ENCODE measurements around the gene TTC7B. TPM values are rescaled to one million over a fixed set of nuclear protein-coding genes. Genes with fewer than 3 reads are reported as not detected.
A peak's percentile ranks its signal among the peaks of the same experiment; 100 is the strongest.
"Not testable (repeated sequence)": the region's sequence is repeated elsewhere in the genome, so short reads cannot be mapped to it uniquely, and the experiment has no call there.

TTC7B gene
- total RNA-seq, 2 experiments from 2014 or later = 5.6 to 6.5 TPM

DNA sequence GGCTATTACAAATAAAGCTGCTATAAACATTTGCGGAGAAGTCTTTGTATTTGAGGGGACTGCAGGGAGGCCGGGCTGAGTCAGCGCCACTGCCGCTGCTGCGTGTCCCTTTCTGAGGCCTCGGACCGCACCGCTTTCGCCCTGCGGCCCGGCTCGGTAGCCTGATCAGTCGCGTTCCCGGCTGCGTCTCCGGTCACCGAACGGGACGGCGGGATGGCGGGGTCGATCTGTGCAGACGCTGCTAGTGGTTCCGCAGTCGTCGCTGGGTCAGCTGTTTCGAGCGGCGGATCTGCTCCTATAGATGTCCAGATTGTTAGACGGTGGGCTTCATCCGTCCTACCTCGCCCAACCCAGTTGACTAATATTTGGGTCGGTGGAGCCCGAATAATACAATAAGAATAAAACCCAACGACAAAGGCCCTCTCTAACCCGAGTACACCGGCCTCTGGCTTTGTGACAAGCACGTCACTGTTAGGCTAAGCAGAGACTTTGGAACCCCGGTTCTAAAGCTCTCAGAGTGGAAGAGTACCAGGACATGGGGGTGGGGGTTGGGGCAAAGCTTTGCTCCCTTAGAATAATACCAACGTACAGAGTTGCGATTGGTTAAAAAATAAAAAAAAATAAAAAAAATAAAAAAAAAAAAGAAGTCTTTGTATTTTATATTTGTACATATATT, 290.7 kb downstream of the TTC7B start:
- H3K9me3 Mint-ChIP-seq = peaks cover 17% of the 10 kb centered on the region
- H3K36me3 Mint-ChIP-seq (ENCODE audit: low read depth); H3K4me3 Mint-ChIP-seq; intact Hi-C loops (cut with micrococcal nuclease); DNase-seq; H3K4me1 Mint-ChIP-seq (ENCODE audit: low read depth); CTCF ChIA-PET; H3K27me3 Mint-ChIP-seq (ENCODE audit: low read depth); H3K27ac Mint-ChIP-seq: not testable (repeated sequence)

DNA sequence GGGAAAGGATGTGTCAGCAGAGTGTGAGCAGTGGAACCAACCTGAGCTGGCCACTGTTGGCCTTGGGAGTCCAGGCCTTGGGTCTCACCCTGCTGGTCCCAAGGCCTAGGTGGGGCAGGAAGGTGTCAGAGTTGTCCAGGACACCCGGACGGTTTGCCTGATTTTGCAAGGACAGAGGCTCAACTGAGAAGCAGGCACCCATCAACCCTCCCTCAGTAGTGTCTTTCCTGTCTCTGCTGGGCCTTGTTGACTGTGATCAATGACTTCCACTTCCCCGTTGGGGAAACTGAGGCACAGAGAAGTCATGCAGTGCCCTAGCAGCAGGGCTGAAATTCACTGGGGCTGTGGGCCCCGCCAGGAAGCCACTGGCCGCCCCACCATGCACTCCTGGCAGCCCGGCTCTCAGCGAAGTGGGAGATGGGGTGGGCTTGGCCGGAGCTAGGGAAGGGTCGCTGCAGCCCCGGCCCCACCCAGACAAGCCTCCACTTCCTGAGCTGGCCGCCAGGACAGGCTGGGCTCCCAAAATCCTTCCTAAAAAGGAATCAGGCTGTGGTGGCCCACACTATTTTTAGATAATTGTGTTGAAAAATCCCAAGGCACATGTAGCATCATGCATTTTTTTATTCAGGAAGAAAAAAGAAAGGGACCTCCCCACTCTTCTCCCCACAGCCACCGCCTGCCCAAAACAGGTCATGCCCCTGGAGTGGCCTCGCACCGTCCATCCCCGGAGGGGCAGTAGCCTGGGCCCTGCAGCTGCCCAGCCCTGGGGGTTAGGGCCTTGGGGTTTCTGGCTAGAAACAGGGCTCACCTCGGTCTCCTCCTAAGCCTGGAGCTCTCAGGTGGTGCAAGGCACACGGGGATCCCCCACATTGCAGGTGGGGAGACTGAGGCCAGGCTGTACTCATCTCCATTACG, 292.0 kb downstream of the TTC7B start:
- Mint-ChIP-seq H3K4me3 (no peak overlapping the region), H3K27ac (no peak overlapping the region)
- intact Hi-C loops (cut with micrococcal nuclease) = no loop called here

DNA sequence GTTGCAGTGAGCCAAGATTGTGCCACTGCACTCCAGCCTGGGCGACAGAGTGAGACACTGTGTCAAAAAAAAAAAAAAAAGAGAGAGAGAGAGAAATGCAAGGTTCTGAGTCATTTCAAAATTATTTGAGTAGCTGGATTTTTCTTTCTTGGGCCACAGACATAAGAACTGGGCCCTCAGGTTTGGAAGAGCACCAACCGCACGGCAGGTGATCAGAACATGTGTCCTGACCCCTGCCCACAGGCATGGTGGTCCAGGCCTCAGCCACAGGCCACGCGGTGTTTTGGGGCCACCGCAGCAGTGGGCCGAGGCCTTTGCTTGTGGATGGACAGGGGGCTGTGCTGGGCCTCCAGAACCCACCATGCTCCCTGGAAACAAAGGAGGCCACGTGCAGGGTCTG, 292.7 kb downstream of the TTC7B start:
- DNase-seq = no peak
- Mint-ChIP-seq H3K27me3 (ENCODE audit: low read depth) (peaks cover 4% of the 10 kb centered on the region), H3K4me3 (no peak overlapping the region), H3K27ac (no peak overlapping the region), H3K36me3 (ENCODE audit: low read depth) (peaks cover 2% of the 10 kb centered on the region), H3K9me3 (peaks cover 16% of the 10 kb centered on the region), H3K4me1 (ENCODE audit: low read depth) (no peaks in the 10 kb centered on the region)
- CTCF ChIA-PET = interaction anchor here (0.7 kb wide), 1 partner anchor 238 kb away, joined by 3 read pairs; no protein-coding TSS in a partner anchor
- intact Hi-C loops (cut with micrococcal nuclease) = no loop called here

More for the DNA sequence above, 292.0 kb downstream of the TTC7B start:
- Mint-ChIP-seq H3K4me1 (ENCODE audit: low read depth) (no peaks in the 10 kb centered on the region), H3K27me3 (ENCODE audit: low read depth) (peaks cover 4% of the 10 kb centered on the region), H3K9me3 (peaks cover 17% of the 10 kb centered on the region), H3K36me3 (ENCODE audit: low read depth) (peaks cover 2% of the 10 kb centered on the region)
- no peak for DNase-seq
- CTCF ChIA-PET = interaction anchor here (0.7 kb wide), 1 partner anchor 238 kb away, joined by 3 read pairs; no protein-coding TSS in a partner anchor

DNA sequence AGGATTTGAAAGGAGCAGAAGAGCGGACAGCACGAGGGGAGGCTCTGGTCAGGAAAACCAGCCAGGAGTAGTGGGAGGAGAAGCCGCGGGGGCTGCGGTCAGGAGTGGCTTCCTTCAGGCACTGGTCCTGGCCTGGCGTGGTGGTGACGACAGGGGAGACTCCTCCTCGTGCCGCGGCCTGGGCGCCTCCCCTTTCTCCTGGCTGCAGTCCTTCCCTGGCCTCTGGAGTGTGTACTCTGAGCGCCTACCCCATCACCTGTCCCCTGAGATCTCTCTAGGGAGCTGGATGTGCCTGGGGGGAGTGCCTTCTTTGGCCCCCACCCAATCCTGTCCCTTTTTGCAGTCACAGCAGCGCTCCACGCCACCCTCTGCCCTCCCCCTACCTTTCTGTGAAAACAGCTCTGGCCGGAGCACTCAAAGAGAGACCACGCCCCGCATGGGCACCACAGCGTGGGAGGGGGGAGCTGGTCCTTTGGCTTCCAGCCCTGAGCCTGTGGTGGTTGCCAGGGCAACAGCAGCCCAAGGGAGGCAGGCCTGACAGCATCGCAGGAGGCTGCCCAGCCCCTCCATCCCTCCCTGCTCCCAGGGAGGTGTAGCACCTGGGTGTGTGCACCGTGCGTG, 293.5 kb downstream of the TTC7B start:
- H3K4me1 Mint-ChIP-seq (ENCODE audit: low read depth) = no peaks in the 10 kb centered on the region
- no peak overlapping the region for H3K4me3 Mint-ChIP-seq
- intact Hi-C loops (cut with micrococcal nuclease) = no loop called here
- H3K27me3 Mint-ChIP-seq (ENCODE audit: low read depth) = peaks cover 4% of the 10 kb centered on the region
- H3K9me3 Mint-ChIP-seq = peaks cover 15% of the 10 kb centered on the region
- CTCF ChIA-PET = no interaction called here
- no peak for DNase-seq
- H3K36me3 Mint-ChIP-seq (ENCODE audit: low read depth) = peaks cover 2% of the 10 kb centered on the region
- H3K27ac Mint-ChIP-seq = no peak overlapping the region

DNA sequence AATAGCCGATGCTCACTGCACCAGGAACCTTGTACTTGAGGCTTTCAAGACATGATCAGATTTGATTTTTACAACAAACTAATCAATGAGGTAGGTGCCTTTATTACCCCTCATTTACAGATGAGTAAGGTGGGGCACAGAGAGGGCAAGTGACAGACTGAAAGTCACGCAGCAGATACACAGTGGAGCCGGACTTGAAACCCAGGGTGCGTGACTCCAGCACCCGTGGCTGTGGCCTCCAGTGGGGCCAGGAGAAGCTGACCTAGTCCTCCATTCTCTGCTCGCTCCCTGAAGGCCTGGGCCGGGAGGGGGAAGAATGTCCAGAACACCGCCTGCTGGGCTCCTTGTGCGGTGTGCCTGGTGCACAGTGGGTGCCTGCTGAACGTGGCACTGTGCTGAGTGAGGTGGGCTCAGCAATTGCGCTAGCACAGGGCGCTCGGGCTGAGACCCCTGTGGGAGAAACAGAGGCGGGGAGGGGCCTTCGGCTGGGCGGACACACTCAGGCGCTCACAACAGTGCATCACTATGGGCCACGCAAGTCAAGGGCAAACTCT, 294.2 kb downstream of the TTC7B start:
- H3K4me1 Mint-ChIP-seq (ENCODE audit: low read depth) = no peaks in the 10 kb centered on the region
- intact Hi-C loops (cut with micrococcal nuclease) = no loop called here
- H3K36me3 Mint-ChIP-seq (ENCODE audit: low read depth) = peaks cover 2% of the 10 kb centered on the region
- no peak overlapping the region for H3K4me3 Mint-ChIP-seq
- H3K27ac Mint-ChIP-seq = no peak overlapping the region
- peaks cover 12% of the 10 kb centered on the region for H3K9me3 Mint-ChIP-seq
- H3K27me3 Mint-ChIP-seq (ENCODE audit: low read depth) = peaks cover 4% of the 10 kb centered on the region
- CTCF ChIA-PET = interaction anchor here (0.6 kb wide), 1 partner anchor 129 kb away, joined by 3 read pairs; no protein-coding TSS in a partner anchor
- DNase-seq = no peak

DNA sequence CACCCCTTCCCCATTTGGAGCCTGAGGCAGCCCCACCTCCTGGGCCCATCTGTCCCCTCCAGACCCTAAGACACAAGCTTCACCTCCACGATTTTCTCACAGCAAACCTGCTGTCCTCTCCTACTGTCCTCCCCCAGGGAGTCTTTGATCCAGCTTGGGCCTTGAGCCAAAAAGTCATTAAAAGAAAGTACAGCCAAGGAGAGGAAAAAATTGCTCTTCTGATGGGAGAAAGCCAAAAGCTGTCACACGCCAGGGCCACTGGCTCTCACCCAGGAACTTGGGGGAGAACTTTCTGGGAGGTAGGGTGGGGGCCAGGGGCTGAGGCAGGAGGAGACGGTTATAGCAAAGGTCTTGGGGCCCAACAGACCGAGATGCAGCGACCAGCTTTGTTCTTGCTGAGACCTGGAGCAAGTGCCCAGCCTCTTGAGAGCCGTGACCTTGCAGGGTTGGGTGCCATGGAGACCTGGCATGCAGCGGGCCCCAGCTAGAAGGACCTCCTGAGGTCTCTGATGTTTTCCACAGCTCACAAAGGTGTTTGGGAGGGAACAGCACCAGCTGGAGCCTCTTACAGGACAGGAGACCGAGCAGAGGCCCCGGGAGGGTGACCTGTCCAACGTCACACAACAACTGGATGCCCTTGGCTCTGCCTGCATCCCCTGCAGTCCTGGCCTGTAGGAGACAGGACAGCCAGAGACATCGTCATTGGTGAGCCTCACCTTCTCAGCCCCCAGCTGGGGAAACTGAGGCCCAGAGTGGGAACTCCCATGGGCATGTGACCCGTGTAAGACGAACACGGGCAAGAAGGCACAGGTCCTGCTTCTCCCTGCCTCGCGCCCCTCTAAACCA, 294.9 kb downstream of the TTC7B start:
- intact Hi-C loops (cut with micrococcal nuclease) = no loop called here
- Mint-ChIP-seq H3K4me1 (ENCODE audit: low read depth) (no peaks in the 10 kb centered on the region), H3K36me3 (ENCODE audit: low read depth) (peaks cover 1% of the 10 kb centered on the region), H3K4me3 (no peak overlapping the region), H3K27ac (no peak overlapping the region), H3K9me3 (peaks cover 5% of the 10 kb centered on the region), H3K27me3 (ENCODE audit: low read depth) (peaks cover 4% of the 10 kb centered on the region)
- CTCF ChIA-PET = interaction anchor here (0.6 to 1.1 kb wide), 4 partner anchors 121 to 220 kb away, joined by 3 to 5 read pairs (median 4); no protein-coding TSS in a partner anchor
- DNase-seq = no peak

DNA sequence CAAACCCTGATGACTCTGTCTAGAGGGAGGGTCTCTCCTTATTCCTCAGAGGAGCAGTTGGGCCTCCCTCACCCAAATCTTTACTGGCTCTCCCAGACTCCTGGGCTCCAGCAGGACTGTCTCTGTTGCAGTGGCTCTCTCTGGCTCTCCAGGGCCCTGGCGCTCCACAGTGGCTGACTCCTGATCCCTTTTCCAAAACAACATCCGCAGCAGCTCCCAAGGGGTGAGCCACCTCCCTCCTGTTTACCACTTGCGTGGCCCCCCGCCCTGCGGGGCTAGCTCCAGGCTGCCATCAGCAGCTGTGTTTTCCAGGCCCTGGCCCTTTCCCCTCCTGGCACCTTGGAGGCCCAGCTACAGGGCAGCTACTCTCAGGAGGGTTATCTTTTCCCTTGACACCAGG, 295.9 kb downstream of the TTC7B start:
- H3K36me3 Mint-ChIP-seq (ENCODE audit: low read depth) = no peaks in the 10 kb centered on the region
- H3K27ac Mint-ChIP-seq = no peak overlapping the region
- H3K27me3 Mint-ChIP-seq (ENCODE audit: low read depth) = peaks cover 4% of the 10 kb centered on the region
- CTCF ChIA-PET = interaction anchor here (1.1 kb wide), 1 partner anchor 122 kb away, joined by 3 read pairs; no protein-coding TSS in a partner anchor
- no peaks in the 10 kb centered on the region for H3K4me1 Mint-ChIP-seq (ENCODE audit: low read depth)
- DNase-seq = no peak
- no peaks in the 10 kb centered on the region for H3K9me3 Mint-ChIP-seq
- no peak overlapping the region for H3K4me3 Mint-ChIP-seq
- intact Hi-C loops (cut with micrococcal nuclease) = no loop called here

DNA sequence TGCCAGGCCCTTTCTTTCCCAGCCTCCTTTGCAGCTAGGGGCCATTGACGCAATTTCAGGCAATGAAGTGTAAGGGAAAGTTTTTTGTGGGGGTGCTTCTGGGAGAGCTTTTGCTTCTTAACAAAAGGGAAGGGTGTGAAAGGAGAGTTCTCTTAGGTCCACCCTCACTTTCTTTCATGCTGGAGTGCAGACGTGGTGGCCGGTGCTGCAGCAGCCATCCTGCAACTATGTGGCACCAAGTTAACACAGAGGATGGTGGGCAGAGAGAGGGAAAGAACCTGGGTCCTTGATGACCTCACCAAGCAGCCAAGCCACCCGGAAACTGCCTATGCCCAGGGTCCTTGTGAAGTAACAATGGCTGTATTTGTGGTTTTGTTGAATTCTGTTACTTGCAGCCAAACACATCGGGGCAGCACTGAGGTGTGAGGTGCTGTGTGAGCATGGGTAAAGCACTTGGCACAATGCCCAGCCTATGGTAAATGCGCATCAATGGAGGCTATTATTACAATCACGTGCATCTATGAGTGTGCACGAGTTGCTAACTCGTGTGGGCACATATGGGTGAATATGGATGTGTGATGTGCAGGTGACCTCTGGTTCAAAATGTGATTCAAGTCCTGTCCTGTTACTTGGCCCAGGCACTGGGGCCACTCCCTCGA, 296.8 kb downstream of the TTC7B start:
- no peaks in the 10 kb centered on the region for H3K9me3 Mint-ChIP-seq
- H3K36me3 Mint-ChIP-seq (ENCODE audit: low read depth) = no peaks in the 10 kb centered on the region
- H3K4me1 Mint-ChIP-seq (ENCODE audit: low read depth) = no peaks in the 10 kb centered on the region
- H3K27ac Mint-ChIP-seq = no peak overlapping the region
- no peaks in the 10 kb centered on the region for H3K27me3 Mint-ChIP-seq (ENCODE audit: low read depth)
- H3K4me3 Mint-ChIP-seq = no peak overlapping the region
- intact Hi-C loops (cut with micrococcal nuclease) = loop anchor here (1.0 to 5.0 kb wide), 5 partner anchors 120 to 238 kb away; no protein-coding TSS in a partner anchor
- CTCF ChIA-PET = interaction anchor here (1.3 to 2.2 kb wide), 5 partner anchors 17 to 218 kb away, joined by 3 to 9 read pairs (median 5); no protein-coding TSS in a partner anchor
- DNase-seq = no peak

DNA sequence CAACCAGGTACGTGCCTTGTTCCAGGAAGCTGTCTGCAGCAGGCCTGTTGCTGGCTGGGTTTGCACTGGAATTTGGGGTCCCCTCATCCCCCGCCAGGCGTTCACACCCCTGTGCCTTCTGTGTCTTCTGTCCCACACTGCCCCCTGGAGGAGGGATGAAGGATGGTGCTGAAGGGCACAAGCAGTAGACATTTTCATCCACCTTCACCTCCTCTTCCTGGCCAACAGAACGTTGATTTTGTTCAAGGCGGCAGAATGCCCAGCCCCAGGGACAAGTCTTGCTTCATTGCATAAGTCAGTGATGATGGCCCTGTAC, 297.3 kb downstream of the TTC7B start:
- intact Hi-C loops (cut with micrococcal nuclease) = loop anchor here (1.0 to 5.0 kb wide), 5 partner anchors 120 to 238 kb away; no protein-coding TSS in a partner anchor
- no peaks in the 10 kb centered on the region for H3K27me3 Mint-ChIP-seq (ENCODE audit: low read depth)
- no peak overlapping the region for H3K4me3 Mint-ChIP-seq
- H3K27ac Mint-ChIP-seq = no peak overlapping the region
- H3K9me3 Mint-ChIP-seq = no peaks in the 10 kb centered on the region
- peak; percentile 71 for DNase-seq
- no peaks in the 10 kb centered on the region for H3K36me3 Mint-ChIP-seq (ENCODE audit: low read depth)
- CTCF ChIA-PET = interaction anchor here (1.3 to 2.2 kb wide), 6 partner anchors 17 to 229 kb away, joined by 3 to 9 read pairs (median 4); no protein-coding TSS in a partner anchor
- no peaks in the 10 kb centered on the region for H3K4me1 Mint-ChIP-seq (ENCODE audit: low read depth)

DNA sequence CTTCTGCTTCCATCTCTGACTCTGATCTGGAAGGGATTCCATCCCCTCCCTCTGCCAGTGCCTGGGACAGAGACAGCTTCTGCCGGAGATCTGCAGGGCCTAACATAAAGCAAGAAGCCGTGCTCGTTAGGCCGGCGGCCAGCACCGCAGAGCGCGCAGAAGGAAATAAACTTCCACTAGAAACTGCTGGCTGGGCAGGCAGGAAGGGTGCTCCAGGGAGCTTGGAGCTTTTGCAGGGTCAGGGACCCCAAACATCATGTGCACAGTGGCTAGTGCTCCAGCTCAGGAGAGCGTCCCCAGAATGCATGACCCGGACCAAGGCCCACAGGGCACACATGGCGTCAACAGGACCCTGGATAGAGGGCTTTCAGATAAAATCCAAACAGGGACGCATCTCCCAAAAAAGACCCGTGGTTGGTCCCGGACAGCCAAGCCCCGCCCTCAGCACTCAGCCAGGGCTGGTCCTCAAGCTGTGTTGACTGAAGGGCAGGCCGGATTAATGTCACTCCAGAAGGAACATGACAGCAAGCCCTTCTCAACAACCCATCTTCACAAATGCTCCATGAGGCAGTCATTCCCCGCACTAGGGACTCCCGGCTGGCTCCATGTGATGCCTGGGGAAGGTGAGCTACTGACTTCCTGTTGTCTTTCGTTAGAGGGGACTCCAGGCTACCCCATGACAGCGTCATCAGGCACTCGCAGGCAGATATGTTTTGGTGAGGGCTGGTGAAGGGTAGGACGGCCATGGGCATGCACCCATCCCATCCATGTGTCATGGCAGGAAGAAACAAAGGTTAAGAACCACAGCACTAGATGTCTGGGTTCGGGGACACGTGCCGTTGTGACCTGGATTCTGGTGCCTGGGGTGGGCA, 297.9 kb downstream of the TTC7B start:
- H3K27ac Mint-ChIP-seq = no peak overlapping the region
- intact Hi-C loops (cut with micrococcal nuclease) = loop anchor here (2.0 to 5.0 kb wide), 2 partner anchors 178 to 239 kb away; no protein-coding TSS in a partner anchor
- H3K36me3 Mint-ChIP-seq (ENCODE audit: low read depth) = no peaks in the 10 kb centered on the region
- CTCF ChIA-PET = interaction anchor here (0.9 to 2.2 kb wide), 7 partner anchors 18 to 229 kb away, joined by 3 to 9 read pairs (median 4); no protein-coding TSS in a partner anchor
- no peaks in the 10 kb centered on the region for H3K27me3 Mint-ChIP-seq (ENCODE audit: low read depth)
- DNase-seq = no peak
- no peaks in the 10 kb centered on the region for H3K9me3 Mint-ChIP-seq
- H3K4me3 Mint-ChIP-seq = no peak overlapping the region
- no peaks in the 10 kb centered on the region for H3K4me1 Mint-ChIP-seq (ENCODE audit: low read depth)

All from activated naive CD4-positive, alpha-beta T cell treated with anti-CD3 and anti-CD28 coated beads for 36 hours (primary cell).